ENCODE data around the gene SYNDIG1.

GRCh38 chr20:24670341-24670872, 201.0 kb downstream of the SYNDIG1 start:
- no peak for TF ChIP-seq LEF1 (IDR thresholded peaks at IDR 0.05; ENCODE audit: borderline replicate concordance)
- no peak for TF ChIP-seq ZNF384 (IDR thresholded peaks at IDR 0.05)
- TF ChIP-seq SP1 (IDR thresholded peaks at IDR 0.05), result no peak
- no peak for TF ChIP-seq FOXA1 (IDR thresholded peaks at IDR 0.05)
- no peak for TF ChIP-seq PKNOX1 (IDR thresholded peaks at IDR 0.05)
- TF ChIP-seq NFRKB (IDR thresholded peaks at IDR 0.05), result no peak
- no peak for TF ChIP-seq L3MBTL2 (conservative IDR thresholded peaks at IDR 0.05)
